ENCODE results near the gene ARHGAP19.

DNA sequence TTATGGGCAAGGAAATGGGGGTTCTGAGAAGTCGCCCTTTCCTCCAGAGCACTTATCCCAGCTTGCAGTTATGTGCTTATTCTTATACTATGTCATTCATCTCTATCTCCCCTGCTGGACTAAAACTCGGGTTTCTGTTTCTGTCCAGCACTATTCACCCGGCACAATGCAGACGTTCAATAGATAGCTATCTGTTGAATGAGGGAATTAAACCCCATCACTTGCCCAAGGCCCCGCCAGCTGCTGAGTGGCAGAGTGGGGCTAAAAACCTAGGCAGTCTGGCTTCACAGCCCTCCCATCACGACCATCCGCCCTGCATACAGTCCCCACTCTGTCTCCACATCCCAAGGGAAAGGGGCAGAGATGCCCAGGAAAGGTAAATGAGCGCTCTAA lies 112.1 kb downstream of the ARHGAP19 start:
- no peak for TF ChIP-seq CTCF (IDR thresholded peaks at IDR 0.05)
- TF ChIP-seq POLR2A (IDR thresholded peaks at IDR 0.05): no peak
- no peak for TF ChIP-seq POLR2AphosphoS5 (IDR thresholded peaks at IDR 0.05)
- TF ChIP-seq EP300 (IDR thresholded peaks at IDR 0.05): no peak
